Natural killer cell (primary cell): ENCODE measurements around the gene ARIH1. TPM values are rescaled to one million over a fixed set of nuclear protein-coding genes. Genes with fewer than 3 reads are reported as not detected.

Experiments
- ATAC-seq, 3 donors: fragments of 150-1000 bp in 2 of 3; fragments of 200-7000 bp in 1 of 3; cut with Tn5 transposase; 1 replicate in 1 of 3; 2 replicates in 2 of 3; pipeline ENCODE4 v1.10.0; 2021; ENCODE audit warnings: mild to moderate bottlenecking in 2 of 3, moderate library complexity in 2 of 3
- DNase-seq, 2 donors: peaks; one replicate each; pipeline versions ENCODE4 v3.0.0 to v3.0.0-alpha.2; 2013 to 2021; ENCODE audit warnings: mixed read lengths in 1 of 2
- H3K27ac ChIP-seq: one replicate; pipeline ENCODE4 v1.5.1; 2013; ENCODE audit warnings: mild to moderate bottlenecking, low read length
- H3K27me3 ChIP-seq: one replicate; pipeline ENCODE4 v1.6.1; 2013; ENCODE audit warnings: low read length; ENCODE audit not compliant: control insufficient read depth, insufficient read depth
- H3K36me3 ChIP-seq: one replicate; pipeline ENCODE4 v1.6.1; 2013; ENCODE audit warnings: low read length; ENCODE audit not compliant: control insufficient read depth, insufficient read depth
- H3K4me1 ChIP-seq: one replicate; pipeline ENCODE4 v1.6.1; 2013; ENCODE audit warnings: low read length; ENCODE audit not compliant: control insufficient read depth, insufficient read depth
- H3K4me3 ChIP-seq: one replicate; pipeline ENCODE4 v1.5.1; 2013; ENCODE audit warnings: low read length
- H3K9me3 ChIP-seq: one replicate; pipeline ENCODE4 v1.6.1; 2013; ENCODE audit warnings: low read length; ENCODE audit not compliant: control insufficient read depth, insufficient read depth
- H3K27ac Mint-ChIP-seq, 2 donors: one replicate each; pipeline ENCODE4 v1.8.0; 2022; ENCODE audit warnings: mild to moderate bottlenecking in 2 of 2, mixed read lengths in 2 of 2, moderate library complexity in 1 of 2
- H3K27me3 Mint-ChIP-seq, 2 donors: one replicate each; pipeline ENCODE4 v1.8.0; 2022; ENCODE audit warnings: low read depth in 2 of 2, mixed read lengths in 2 of 2
- H3K36me3 Mint-ChIP-seq: one replicate; pipeline ENCODE4 v1.8.0; 2022; ENCODE audit warnings: mixed read lengths
- H3K4me1 Mint-ChIP-seq, 2 donors: one replicate each; pipeline ENCODE4 v1.8.0; 2022; ENCODE audit warnings: mixed read lengths in 2 of 2
- H3K4me3 Mint-ChIP-seq: one replicate; pipeline ENCODE4 v1.8.0; 2022; ENCODE audit warnings: mild to moderate bottlenecking, moderate library complexity, mixed read lengths
- H3K9me3 Mint-ChIP-seq, 2 donors: one replicate each; pipeline ENCODE4 v1.8.0; 2022; ENCODE audit warnings: mixed read lengths in 2 of 2
- CTCF ChIP-seq: fragments of 200-600 bp; IDR thresholded peaks from one replicate; pipeline ENCODE4 v1.8.0; 2022; ENCODE audit warnings: antibody characterized with exemption
- WGBS: methylation state at CpG from one replicate; pipeline ENCODE4 v1.1.7; 2013; ENCODE audit warnings: missing lambda C conversion rate; ENCODE audit not compliant: insufficient coverage; 5-methylcytosine and 5-hydroxymethylcytosine counted together
- intact Hi-C: fragments of 100-400 bp; cut with micrococcal nuclease; formaldehyde crosslinking; loops from one replicate; pipeline ENCODE4 v1.14.2; 2022
- total RNA-seq, 4 donors: library from RNA; stranded (reverse); fragments of 120-200 nt in 1 of 4; gene quantifications; one replicate each; pipeline versions ENCODE4 v1.2.3 to v1.2.4, GENCODE V29; 2013 to 2022

Gene ARIH1
- total RNA-seq, 3 donors from 2014 or later (not counting 1 experiment from before 2014, with no cell fraction given): 193 to 212 (median 212) TPM

- 92% methylated on average over 2 of the region's 6 CpGs for WGBS
- Histone ChIP-seq H3K4me3 (no peak overlapping the region), H3K9me3 (no peaks in the 10 kb centered on the region), H3K4me1 (peaks cover 12% of the 10 kb centered on the region), H3K36me3 (peaks cover 2% of the 10 kb centered on the region), H3K27ac (no peak overlapping the region), H3K27me3 (no peaks in the 10 kb centered on the region)
- Mint-ChIP-seq H3K4me1 (peaks cover 69 to 71% of the 10 kb centered on the region in 2 donors), H3K36me3 (no peaks in the 10 kb centered on the region), H3K27me3 (no peaks in the 10 kb centered on the region), H3K4me3 (no peak overlapping the region), H3K27ac (peak overlapping the region in 1 of 2 donors; percentile 53), H3K9me3 (no peaks in the 10 kb centered on the region)
- ATAC-seq (no peak), DNase-seq (no peak)
- intact Hi-C loops: no loop called here
- TF ChIP-seq CTCF: no peak
These were observed 9.1 kb downstream of the ARIH1 start for GRCh38 chr15:72483279-72483678.

DNA sequence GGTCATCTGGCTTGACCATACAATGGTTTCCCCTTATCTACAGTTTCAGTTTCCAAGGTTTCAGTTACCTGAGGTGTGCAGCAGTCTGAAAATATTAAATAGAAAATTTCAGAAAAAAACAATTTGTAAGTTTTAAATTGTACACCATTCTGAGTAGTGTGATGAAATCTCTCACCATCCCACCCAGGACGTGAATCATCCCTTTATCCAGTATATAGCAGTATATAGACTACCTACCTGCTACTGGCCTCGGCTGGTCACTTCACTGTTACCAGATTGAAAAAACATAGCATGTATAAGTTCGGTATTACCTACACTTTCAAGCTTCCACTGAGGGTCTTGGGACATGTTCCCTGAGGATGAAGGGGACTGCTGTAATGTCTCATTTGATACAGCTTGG, 12.0 kb downstream of the ARIH1 start:
- no peaks in the 10 kb centered on the region for H3K9me3 Mint-ChIP-seq
- H3K4me3 Mint-ChIP-seq: no peak overlapping the region
- 96% methylated on average over 3 of the region's 3 CpGs for WGBS
- Histone ChIP-seq H3K27ac (no peak overlapping the region), H3K9me3 (no peaks in the 10 kb centered on the region), H3K27me3 (no peaks in the 10 kb centered on the region), H3K36me3 (no peaks in the 10 kb centered on the region), H3K4me1 (peaks cover 6% of the 10 kb centered on the region), H3K4me3 (no peak overlapping the region)
- H3K27ac Mint-ChIP-seq: no peak overlapping the region
- intact Hi-C loops: loop anchor here (5.0 kb wide), 1 partner anchor 36 kb away; no protein-coding TSS in a partner anchor
- ATAC-seq (peak in 2 of 3 donors; percentile 24 to 34), DNase-seq (no peak)
- H3K36me3 Mint-ChIP-seq: no peaks in the 10 kb centered on the region
- no peak for TF ChIP-seq CTCF
- no peaks in the 10 kb centered on the region for H3K27me3 Mint-ChIP-seq
- H3K4me1 Mint-ChIP-seq: peaks cover 72 to 75% of the 10 kb centered on the region in 2 donors

DNA sequence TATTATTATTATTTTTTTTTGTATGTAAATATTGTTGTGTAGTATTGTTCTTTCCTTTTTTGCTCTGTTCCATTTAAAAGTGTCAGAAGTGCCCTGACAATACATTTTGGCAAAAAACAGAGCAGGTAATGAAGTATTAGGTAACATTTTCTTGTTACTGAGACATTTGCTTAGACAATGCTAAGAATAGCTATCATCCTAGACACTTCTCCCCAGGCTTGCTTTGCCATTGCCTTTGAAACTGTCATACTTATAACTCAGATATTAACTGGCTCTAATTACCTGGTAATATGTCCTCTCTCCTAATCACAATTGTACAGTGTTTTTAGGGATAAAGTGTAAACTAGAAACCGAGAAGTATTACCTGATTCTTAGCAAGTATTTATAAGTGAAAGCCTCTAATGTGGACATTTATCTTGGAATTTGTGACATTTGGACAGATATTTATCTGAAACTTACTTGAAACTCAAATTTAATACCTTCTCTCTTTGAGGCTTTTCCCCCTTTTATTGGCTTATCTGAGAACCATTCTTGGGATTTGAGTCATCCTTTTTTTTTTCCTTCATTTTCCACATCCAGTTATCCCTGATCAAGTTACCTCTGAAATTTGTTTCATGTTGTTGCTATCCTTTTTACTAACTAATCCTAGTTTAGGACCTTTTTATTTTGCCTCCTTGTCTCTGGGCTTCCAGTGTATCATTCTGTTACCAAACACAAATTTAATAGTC, 13.1 kb downstream of the ARIH1 start:
- no peak overlapping the region for H3K4me3 ChIP-seq
- intact Hi-C loops: loop anchor here (5.0 kb wide), 1 partner anchor 35 kb away; no protein-coding TSS in a partner anchor
- no CpG with 5 or more reads among the region's 1 CpG for WGBS
- peaks cover 3% of the 10 kb centered on the region for H3K4me1 ChIP-seq
- H3K27me3 ChIP-seq: no peaks in the 10 kb centered on the region
- H3K36me3 Mint-ChIP-seq: no peaks in the 10 kb centered on the region
- no peak for TF ChIP-seq CTCF
- H3K4me3 Mint-ChIP-seq: no peak overlapping the region
- no peak for ATAC-seq
- H3K27ac Mint-ChIP-seq: peak overlapping the region in 1 of 2 donors; percentile 1
- H3K27me3 Mint-ChIP-seq: no peaks in the 10 kb centered on the region
- H3K4me1 Mint-ChIP-seq: peaks cover 76 to 77% of the 10 kb centered on the region in 2 donors
- H3K9me3 Mint-ChIP-seq: no peaks in the 10 kb centered on the region
- H3K27ac ChIP-seq: no peak overlapping the region
- H3K36me3 ChIP-seq: no peaks in the 10 kb centered on the region
- no peak for DNase-seq
- H3K9me3 ChIP-seq: no peaks in the 10 kb centered on the region
